T follicular helper cell (primary cell): ENCODE results near the gene BTBD9.

Experiments used
- DNase-seq: peaks from one replicate; pipeline ENCODE4 v3.0.0-alpha.2; 2020; ENCODE audit warnings: low read depth

Gene BTBD9

GRCh38 chr6:38236631-38237030 is 403.1 kb downstream of the BTBD9 start:
- DNase-seq: no peak

GRCh38 chr6:38234934-38235682 is 404.6 kb downstream of the BTBD9 start:
- no peak for DNase-seq

- no peak for DNase-seq
Observed at GRCh38 chr6:38234141-38234540, 405.6 kb downstream of the BTBD9 start.

- DNase-seq: no peak
Observed at GRCh38 chr6:38233161-38233791, 406.5 kb downstream of the BTBD9 start.

GRCh38 chr6:38225766-38226165 is 414.0 kb downstream of the BTBD9 start:
- DNase-seq: no peak

GRCh38 chr6:38221251-38221650 is 418.5 kb downstream of the BTBD9 start:
- no peak for DNase-seq

- no peak for DNase-seq
Observed at GRCh38 chr6:38220069-38220723, 419.5 kb downstream of the BTBD9 start.

- no peak for DNase-seq
Observed at GRCh38 chr6:38218235-38218634, 421.5 kb downstream of the BTBD9 start.

GRCh38 chr6:38216451-38216850 is 423.3 kb downstream of the BTBD9 start:
- no peak for DNase-seq

- DNase-seq: no peak
Observed at GRCh38 chr6:38215651-38216311, 423.9 kb downstream of the BTBD9 start.

GRCh38 chr6:38215225-38215624 is 424.5 kb downstream of the BTBD9 start:
- DNase-seq: no peak

GRCh38 chr6:38214159-38214558 is 425.6 kb downstream of the BTBD9 start:
- DNase-seq: no peak

- no peak for DNase-seq
Observed at GRCh38 chr6:38213251-38213658, 426.5 kb downstream of the BTBD9 start.

GRCh38 chr6:38212579-38212978 is 427.1 kb downstream of the BTBD9 start:
- no peak for DNase-seq

GRCh38 chr6:38212116-38212515 is 427.6 kb downstream of the BTBD9 start:
- DNase-seq: no peak

GRCh38 chr6:38209371-38210260 is 430.1 kb downstream of the BTBD9 start:
- DNase-seq: no peak

GRCh38 chr6:38208028-38208427 is 431.7 kb downstream of the BTBD9 start:
- DNase-seq: no peak

- no peak for DNase-seq
Observed at GRCh38 chr6:38207375-38207774, 432.4 kb downstream of the BTBD9 start.

- no peak for DNase-seq
Observed at GRCh38 chr6:38198219-38198618, 441.5 kb downstream of the BTBD9 start.

GRCh38 chr6:38195113-38195635 is 444.6 kb downstream of the BTBD9 start:
- DNase-seq: no peak

GRCh38 chr6:38194589-38194988 is 445.1 kb downstream of the BTBD9 start:
- no peak for DNase-seq

- DNase-seq: no peak
Observed at GRCh38 chr6:38194282-38194572, 445.5 kb downstream of the BTBD9 start.
